ENCODE results near the gene DBN1.

Gene DBN1

GRCh38 chr5:177465044-177465443, 8.4 kb downstream of the DBN1 start:
- TF ChIP-seq CTCF (IDR thresholded peaks at IDR 0.05; ENCODE audit: low read depth, low read length), result no peak
- no peak for DNase-seq (ENCODE audit: extremely low read depth, low read depth)

GRCh38 chr5:177462021-177462670, 11.3 kb downstream of the DBN1 start:
- no peak for TF ChIP-seq CTCF (IDR thresholded peaks at IDR 0.05; ENCODE audit: low read depth, low read length)
- no peak for DNase-seq (ENCODE audit: extremely low read depth, low read depth)

- no peak for DNase-seq (ENCODE audit: extremely low read depth, low read depth)
Measured at GRCh38 chr5:177459819-177460628, 13.4 kb downstream of the DBN1 start.

GRCh38 chr5:177459357-177459756, 14.1 kb downstream of the DBN1 start:
- no peak for DNase-seq (ENCODE audit: extremely low read depth, low read depth)
- no peak for TF ChIP-seq CTCF (IDR thresholded peaks at IDR 0.05; ENCODE audit: low read depth, low read length)

More at GRCh38 chr5:177459819-177460628, 13.4 kb downstream of the DBN1 start:
- no peak for TF ChIP-seq CTCF (IDR thresholded peaks at IDR 0.05; ENCODE audit: low read depth, low read length)

GRCh38 chr5:177458912-177459350, 14.5 kb downstream of the DBN1 start:
- no peak for TF ChIP-seq CTCF (IDR thresholded peaks at IDR 0.05; ENCODE audit: low read depth, low read length)
- DNase-seq (ENCODE audit: extremely low read depth, low read depth), result no peak

GRCh38 chr5:177457852-177458681, 15.4 kb downstream of the DBN1 start:
- TF ChIP-seq CTCF (IDR thresholded peaks at IDR 0.05; ENCODE audit: low read depth, low read length), result no peak
- no peak for DNase-seq (ENCODE audit: extremely low read depth, low read depth)
